Upper lobe of right lung (tissue), 1 donor: Measurements from ENCODE around the gene PHLDB1. TPM values are rescaled to one million over a fixed set of nuclear protein-coding genes. Genes with fewer than 3 reads are reported as not detected.

Experiments
- ATAC-seq: fragments of 200-7000 bp; cut with Tn5 transposase; one replicate; pipeline ENCODE4 v1.9.1; 2020; ENCODE audit warnings: mild to moderate bottlenecking, moderate library complexity
- DNase-seq: peaks from one replicate; pipeline ENCODE4 v3.0.0-alpha.2; 2020
- H3K27ac ChIP-seq: fragments of 200-600 bp; one replicate; pipeline ENCODE4 v1.8.0; 2022
- H3K27me3 ChIP-seq: fragments of 200-600 bp; one replicate; pipeline ENCODE4 v1.8.0; 2022; ENCODE audit warnings: mild to moderate bottlenecking
- H3K36me3 ChIP-seq: fragments of 200-600 bp; one replicate; pipeline ENCODE4 v1.8.0; 2022
- H3K4me1 ChIP-seq: fragments of 200-600 bp; one replicate; pipeline ENCODE4 v1.8.0; 2022
- H3K4me3 ChIP-seq: fragments of 200-600 bp; one replicate; pipeline ENCODE4 v1.8.0; 2022; ENCODE audit warnings: mild to moderate bottlenecking
- H3K9me3 ChIP-seq: fragments of 200-600 bp; one replicate; pipeline ENCODE4 v1.8.0; 2022
- intact Hi-C: fragments of 100-400 bp; cut with DNase I; formaldehyde crosslinking; loops from one replicate; pipeline ENCODE4 v1.11.0; 2022
- microRNA-seq: library from miRNA; unstranded; fragments of <30 nt; microRNA quantifications from one replicate; pipeline ENCODE4 v1.2.0, GENCODE V29; 2020; ENCODE audit warnings: borderline microRNAs expressed
- total RNA-seq: library from RNA; stranded (reverse); fragmentation: NEBNext Ultra II Directional; extraction: Animal tissue kit (Norgen Biotek cat#: 25700); gene quantifications from one replicate; pipeline ENCODE4 v1.2.1, GENCODE V29; 2021
- TF ChIP-seq, protein P1 (sequence below): fragments of 200-600 bp; IDR thresholded peaks from one replicate; pipeline ENCODE4 v1.8.0; 2022; ENCODE audit warnings: antibody characterized with exemption
- donor health status: DM: no; HTN: yes; CAD: no; lungs with severe emphysema.

PHLDB1 gene
- total RNA-seq, 1 donor from 2014 or later: 79.6 TPM

DNA sequence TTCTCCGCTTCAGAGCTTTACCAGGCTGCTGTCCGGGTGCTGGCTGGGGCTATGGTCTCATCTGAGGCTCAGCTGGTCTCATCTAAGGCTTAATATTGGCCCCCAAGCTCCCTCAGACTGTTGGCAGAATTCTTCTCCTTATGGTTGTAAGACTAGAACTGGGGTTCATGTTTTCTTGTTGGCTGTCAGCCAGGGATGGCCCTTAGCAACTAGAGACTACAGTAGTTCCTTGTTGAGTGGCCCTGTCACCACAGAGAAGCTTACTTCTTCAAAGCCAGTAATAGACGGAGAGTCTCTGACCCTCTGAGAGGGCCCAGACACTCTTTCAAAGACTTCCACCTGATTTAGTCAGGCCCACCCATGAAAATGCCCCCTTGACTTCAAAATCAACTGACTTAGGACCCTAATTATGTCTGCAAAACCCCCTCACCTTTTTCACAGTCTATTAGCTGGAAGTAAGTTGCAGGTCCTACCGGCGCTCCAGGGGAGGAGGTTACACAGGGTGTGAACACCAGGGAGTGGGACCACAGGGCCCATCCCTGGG is 96.2 kb downstream of the PHLDB1 start:
- no peak overlapping the region for H3K27ac ChIP-seq
- TF ChIP-seq, protein P1, sequence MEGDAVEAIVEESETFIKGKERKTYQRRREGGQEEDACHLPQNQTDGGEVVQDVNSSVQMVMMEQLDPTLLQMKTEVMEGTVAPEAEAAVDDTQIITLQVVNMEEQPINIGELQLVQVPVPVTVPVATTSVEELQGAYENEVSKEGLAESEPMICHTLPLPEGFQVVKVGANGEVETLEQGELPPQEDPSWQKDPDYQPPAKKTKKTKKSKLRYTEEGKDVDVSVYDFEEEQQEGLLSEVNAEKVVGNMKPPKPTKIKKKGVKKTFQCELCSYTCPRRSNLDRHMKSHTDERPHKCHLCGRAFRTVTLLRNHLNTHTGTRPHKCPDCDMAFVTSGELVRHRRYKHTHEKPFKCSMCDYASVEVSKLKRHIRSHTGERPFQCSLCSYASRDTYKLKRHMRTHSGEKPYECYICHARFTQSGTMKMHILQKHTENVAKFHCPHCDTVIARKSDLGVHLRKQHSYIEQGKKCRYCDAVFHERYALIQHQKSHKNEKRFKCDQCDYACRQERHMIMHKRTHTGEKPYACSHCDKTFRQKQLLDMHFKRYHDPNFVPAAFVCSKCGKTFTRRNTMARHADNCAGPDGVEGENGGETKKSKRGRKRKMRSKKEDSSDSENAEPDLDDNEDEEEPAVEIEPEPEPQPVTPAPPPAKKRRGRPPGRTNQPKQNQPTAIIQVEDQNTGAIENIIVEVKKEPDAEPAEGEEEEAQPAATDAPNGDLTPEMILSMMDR: no peak
- intact Hi-C loops: no loop called here
- H3K9me3 ChIP-seq: no peaks in the 10 kb centered on the region
- H3K4me1 ChIP-seq: no peaks in the 10 kb centered on the region
- ATAC-seq (peak; percentile 76), DNase-seq (no peak)
- H3K27me3 ChIP-seq: no peaks in the 10 kb centered on the region
- H3K4me3 ChIP-seq: no peak overlapping the region
- H3K36me3 ChIP-seq: no peaks in the 10 kb centered on the region

GRCh38 chr11:118705111-118705741 is 97.8 kb downstream of the PHLDB1 start:
- peak; percentile 86 for ATAC-seq
- Histone ChIP-seq H3K9me3 (no peaks in the 10 kb centered on the region), H3K27ac (no peak overlapping the region), H3K4me3 (no peak overlapping the region), H3K36me3 (no peaks in the 10 kb centered on the region), H3K27me3 (no peaks in the 10 kb centered on the region), H3K4me1 (no peaks in the 10 kb centered on the region)
- no peak for DNase-seq
- TF ChIP-seq, protein P1: no peak
- intact Hi-C loops: no loop called here

DNA sequence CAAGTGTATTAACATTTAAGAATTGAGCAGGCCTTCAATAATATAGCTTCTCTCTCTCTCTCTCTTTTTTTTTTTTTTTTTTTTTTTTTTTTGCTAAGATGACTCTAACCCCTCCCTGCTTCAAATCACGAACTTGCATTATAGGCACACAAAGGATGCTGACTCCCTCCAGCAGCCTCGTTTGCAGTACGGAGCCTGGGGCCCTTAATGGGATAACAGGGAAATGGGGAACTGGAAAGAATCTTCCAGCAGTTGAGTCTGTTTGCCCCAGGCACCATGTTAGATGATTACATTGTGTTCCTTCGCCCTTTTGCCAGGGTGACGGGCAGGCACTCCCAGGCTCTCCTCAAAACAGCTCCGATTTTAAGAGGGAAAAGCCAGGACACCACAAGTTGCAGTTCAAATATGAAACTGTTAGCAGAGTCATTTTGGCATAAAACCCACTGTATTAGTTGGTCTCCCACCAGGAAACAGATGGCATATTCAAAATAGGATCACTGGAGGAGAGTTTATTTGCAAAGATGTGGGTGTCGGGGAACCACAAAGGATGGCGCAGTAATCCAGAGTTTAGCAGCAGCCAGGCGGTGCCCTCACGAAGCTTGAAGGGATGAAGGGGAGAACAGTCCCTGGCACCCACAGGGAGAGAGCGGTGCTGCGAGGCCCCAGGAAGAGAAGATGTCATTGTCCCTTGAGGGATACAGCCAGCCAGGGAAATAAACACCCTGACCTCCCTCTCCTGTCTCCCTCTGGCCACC is 98.6 kb downstream of the PHLDB1 start:
- Histone ChIP-seq H3K27me3 (no peaks in the 10 kb centered on the region), H3K27ac (no peak overlapping the region), H3K36me3 (no peaks in the 10 kb centered on the region), H3K9me3 (no peaks in the 10 kb centered on the region), H3K4me3 (no peak overlapping the region), H3K4me1 (no peaks in the 10 kb centered on the region)
- TF ChIP-seq, protein P1: no peak
- DNase-seq (no peak), ATAC-seq (no peak)
- intact Hi-C loops: no loop called here

GRCh38 chr11:118706546-118706825 is 99.1 kb downstream of the PHLDB1 start:
- intact Hi-C loops: no loop called here
- Histone ChIP-seq H3K4me3 (no peak overlapping the region), H3K4me1 (no peaks in the 10 kb centered on the region), H3K36me3 (no peaks in the 10 kb centered on the region), H3K9me3 (no peaks in the 10 kb centered on the region), H3K27ac (no peak overlapping the region), H3K27me3 (no peaks in the 10 kb centered on the region)
- TF ChIP-seq, protein P1: no peak
- DNase-seq (no peak), ATAC-seq (no peak)

Small RNA genes lying within 50 kb of the gene (microRNA-seq; reads per million reads assigned to microRNA genes)
- gene MIR6716: not detected

Other genes with a start within 250 kb of the PHLDB1 start
- gene UBE4A, start 248.0 kb upstream of the PHLDB1 start, total RNA-seq: 40.0 TPM
- gene ATP5MG, start 206.0 kb upstream of the PHLDB1 start, total RNA-seq: 140 TPM
- gene KMT2A, start 171.1 kb upstream of the PHLDB1 start, total RNA-seq: 64.7 TPM
- gene TTC36, start 80.1 kb upstream of the PHLDB1 start, total RNA-seq: 1.9 TPM
- gene TMEM25, start 76.4 kb upstream of the PHLDB1 start, total RNA-seq: 26.3 TPM
- gene IFT46, start 41.7 kb upstream of the PHLDB1 start, total RNA-seq: 18.2 TPM
- gene ARCN1, start 35.2 kb upstream of the PHLDB1 start, total RNA-seq: 120 TPM
- gene TREH, start 72.0 kb downstream of the PHLDB1 start, total RNA-seq: 0.46 TPM
- gene DDX6, start 183.5 kb downstream of the PHLDB1 start, total RNA-seq: 115 TPM